NCI-H187 treated with DMSO at 0.1 percent for 48 hours (cell line): ENCODE data around the gene PDE4A.
"Not testable (repeated sequence)": the region's sequence is repeated elsewhere in the genome, so short reads cannot be mapped to it uniquely, and the experiment has no call there.

Experiments
- DNase-seq: peaks from one replicate; lab custom pipeline; 2025; lab: John Stamatoyannopoulos, UW

PDE4A gene

GRCh38 chr19:10424011-10424637, 3.8 kb downstream of the PDE4A start:
- no peak for DNase-seq

GRCh38 chr19:10427169-10427568, 6.8 kb downstream of the PDE4A start:
- no peak for DNase-seq

- no peak for DNase-seq
Observed at GRCh38 chr19:10428996-10429381, 8.7 kb downstream of the PDE4A start.

- no peak for DNase-seq
Observed at GRCh38 chr19:10430505-10431253, 10.3 kb downstream of the PDE4A start.

GRCh38 chr19:10431254-10431942, 11.1 kb downstream of the PDE4A start:
- DNase-seq, result no peak

GRCh38 chr19:10431943-10432735, 11.8 kb downstream of the PDE4A start:
- no peak for DNase-seq

- no peak for DNase-seq
Observed at GRCh38 chr19:10432736-10433130, 12.4 kb downstream of the PDE4A start.

GRCh38 chr19:10433131-10433536, 12.8 kb downstream of the PDE4A start:
- no peak for DNase-seq

GRCh38 chr19:10439588-10439987, 19.2 kb downstream of the PDE4A start:
- no peak for DNase-seq

- no peak for DNase-seq
Observed at GRCh38 chr19:10442698-10443097, 22.4 kb downstream of the PDE4A start.

- no peak for DNase-seq
Observed at GRCh38 chr19:10449037-10449436, 28.7 kb downstream of the PDE4A start.

- no peak for DNase-seq
Observed at GRCh38 chr19:10450191-10450852, 30.0 kb downstream of the PDE4A start.

- no peak for DNase-seq
Observed at GRCh38 chr19:10450853-10451609, 30.7 kb downstream of the PDE4A start.

- no peak for DNase-seq
Observed at GRCh38 chr19:10452726-10453618, 32.6 kb downstream of the PDE4A start.

GRCh38 chr19:10453852-10454251, 33.5 kb downstream of the PDE4A start:
- no peak for DNase-seq

- no peak for DNase-seq
Observed at GRCh38 chr19:10454267-10454666, 33.9 kb downstream of the PDE4A start.

- DNase-seq, result not testable (repeated sequence)
Observed at GRCh38 chr19:10458733-10459132, 38.4 kb downstream of the PDE4A start.

GRCh38 chr19:10460714-10461046, 40.3 kb downstream of the PDE4A start:
- no peak for DNase-seq

- DNase-seq, result peak; percentile 24
Observed at GRCh38 chr19:10461047-10461949, 41.0 kb downstream of the PDE4A start.
